Astrocyte of the spinal cord (primary cell): ENCODE measurements around the gene SNX17.

Source experiments
- DNase-seq: peaks from one replicate; pipeline ENCODE4 v3.0.0; 2011; ENCODE audit warnings: low read depth, low spot score
- H3K4me3 ChIP-seq: 2 replicates; pipeline ENCODE4 v1.5.1; 2011; ENCODE audit warnings: low read depth, mild to moderate bottlenecking, low read length, moderate library complexity
- CTCF ChIP-seq: IDR thresholded peaks from 2 replicates; pipeline ENCODE4 v1.5.1; 2012; ENCODE audit warnings: low read depth, mild to moderate bottlenecking, low read length, inconsistent platforms
- in situ Hi-C: cut with HindIII; loops from 2 replicates; pipeline ENCODE4 v1.10.0; 2017; ENCODE audit warnings: low sequenced_read_pairs

Gene SNX17

GRCh38 chr2:27353762-27354596, 16.4 kb upstream of the SNX17 start:
- no peak for TF ChIP-seq CTCF
- in situ Hi-C loops, result no loop called here
- DNase-seq, result peak; percentile 11
- H3K4me3 ChIP-seq, result no peak overlapping the region

- no peak overlapping the region for H3K4me3 ChIP-seq
- in situ Hi-C loops, result no loop called here
- no peak for TF ChIP-seq CTCF
- no peak for DNase-seq
These were observed 15.9 kb upstream of the SNX17 start for GRCh38 chr2:27354597-27354927.

GRCh38 chr2:27356056-27356381, 14.4 kb upstream of the SNX17 start:
- no peak for DNase-seq
- in situ Hi-C loops, result no loop called here
- peak overlapping the region; percentile 59 for H3K4me3 ChIP-seq
- no peak for TF ChIP-seq CTCF

DNA sequence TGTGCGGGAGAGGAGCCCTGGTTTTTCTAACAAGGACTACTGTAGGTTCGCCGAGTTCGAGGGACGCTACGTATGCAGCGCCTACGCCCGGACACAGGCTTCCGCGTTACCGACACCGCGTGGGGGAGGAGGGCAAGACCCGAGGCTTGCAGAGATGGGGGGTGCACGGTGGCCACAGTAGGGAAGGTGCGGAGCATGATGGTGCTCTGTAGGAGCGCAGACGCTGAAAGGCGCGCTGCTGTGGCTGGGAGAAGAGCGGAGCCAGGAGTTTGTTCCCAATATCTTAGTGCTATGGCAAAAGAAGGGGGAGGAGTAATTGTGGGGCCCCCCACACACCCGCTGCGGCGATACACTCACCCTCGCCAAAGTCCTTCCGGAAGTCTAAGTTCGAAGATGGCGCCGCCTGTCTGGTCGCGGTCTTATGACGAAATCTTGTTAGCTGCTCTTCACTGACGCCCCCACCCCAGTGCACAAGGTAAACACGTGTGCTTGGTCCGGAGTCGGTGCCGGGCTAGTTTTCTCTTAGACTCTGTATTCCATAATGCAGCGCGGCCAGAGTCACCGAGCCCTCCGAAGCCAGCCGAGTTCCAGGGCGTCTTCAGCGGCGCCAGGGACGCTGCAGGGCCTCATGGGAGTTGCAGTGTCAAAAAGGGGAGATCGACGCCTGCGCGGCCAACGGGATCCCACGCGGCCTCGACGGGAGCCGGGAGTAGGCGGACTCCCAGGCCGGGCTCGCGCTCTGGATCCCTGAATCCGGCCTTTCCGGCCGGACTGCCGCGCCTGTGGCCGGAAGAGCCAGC, 13.8 kb upstream of the SNX17 start, which contains the start of gene GTF3C2:
TSS of gene GTF3C2 (minus strand) at position 383 of the 800 bp plus-strand sequence. CDS start 13,210 bp downstream, outside the sequence.
- in situ Hi-C loops, result no loop called here
- TF ChIP-seq CTCF, result no peak
- H3K4me3 ChIP-seq, result peak within 1 kb of the TSS; percentile 59
- DNase-seq, result peak; percentile 98

DNA sequence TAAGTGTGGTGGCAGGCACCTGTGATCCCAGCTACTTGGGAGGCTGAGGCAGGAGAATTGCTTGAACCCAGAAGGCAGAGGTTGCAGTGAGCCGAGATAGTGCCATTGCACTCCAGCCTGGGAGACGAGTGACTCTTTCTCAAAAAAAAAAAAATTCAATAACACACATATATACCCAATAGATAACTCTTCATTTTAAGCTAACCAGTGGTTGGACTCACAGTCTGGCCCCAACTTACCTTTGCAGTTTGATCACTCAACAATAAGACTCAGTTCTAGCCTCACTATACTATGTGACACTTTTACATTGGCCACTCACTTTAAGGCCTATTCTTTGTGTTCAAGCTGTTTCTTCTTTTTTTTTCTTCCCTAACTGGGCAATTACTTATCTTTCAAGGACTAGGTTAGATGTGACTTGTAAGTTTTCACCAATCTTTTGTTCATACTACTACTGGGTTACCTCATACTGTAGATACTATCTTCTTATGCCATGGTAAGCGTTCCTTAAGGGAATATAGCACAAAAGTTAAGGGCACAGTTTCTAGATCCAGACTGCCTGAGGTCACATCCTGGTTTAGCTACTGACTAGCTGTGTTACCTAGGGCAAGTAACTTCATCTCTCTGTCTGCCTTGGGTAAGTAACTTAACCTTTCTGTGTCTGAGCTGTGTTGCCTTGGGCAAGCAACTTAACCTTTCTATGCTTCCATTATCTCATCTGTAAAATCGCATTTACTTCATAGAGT, 7.6 kb upstream of the SNX17 start:
- TF ChIP-seq CTCF, result no peak
- DNase-seq, result no peak
- no peak overlapping the region for H3K4me3 ChIP-seq
- in situ Hi-C loops, result no loop called here

- in situ Hi-C loops, result no loop called here
- no peak for DNase-seq
- no peak for TF ChIP-seq CTCF
- no peak overlapping the region for H3K4me3 ChIP-seq
These were observed 6.5 kb upstream of the SNX17 start for GRCh38 chr2:27363933-27364332.
